ENCODE data around the gene FLT1.

FLT1 gene

GRCh38 chr13:28470296-28470695 is 24.6 kb downstream of the FLT1 start:
- POLR2A ChIA-PET = no interaction called here
- CTCF ChIA-PET = no interaction called here
- TF ChIP-seq SUZ12 (IDR thresholded peaks at IDR 0.05) = no peak
- no peak for TF ChIP-seq TARDBP (IDR thresholded peaks at IDR 0.05)
- TF ChIP-seq L3MBTL2 (conservative IDR thresholded peaks at IDR 0.05) = no peak
- no peak for TF ChIP-seq PKNOX1 (IDR thresholded peaks at IDR 0.05)
- TF ChIP-seq FOXM1 (IDR thresholded peaks at IDR 0.05; ENCODE audit: borderline replicate concordance) = no peak
- TF ChIP-seq NFRKB (IDR thresholded peaks at IDR 0.05) = no peak
- TF ChIP-seq ARNT (IDR thresholded peaks at IDR 0.05) = no peak
- no peak for TF ChIP-seq FOXA1 (IDR thresholded peaks at IDR 0.05)
- no peak for TF ChIP-seq FOXK2 (IDR thresholded peaks at IDR 0.05)
- no peak for TF ChIP-seq LEF1 (IDR thresholded peaks at IDR 0.05; ENCODE audit: borderline replicate concordance)
- no peak for DNase-seq (ENCODE audit: extremely low spot score)

- POLR2A ChIA-PET = no interaction called here
- TF ChIP-seq HDGF (IDR thresholded peaks at IDR 0.05; ENCODE audit: borderline replicate concordance) (no peak), FOXK2 (IDR thresholded peaks at IDR 0.05) (no peak), L3MBTL2 (conservative IDR thresholded peaks at IDR 0.05) (no peak), CTBP1 (IDR thresholded peaks at IDR 0.05; ENCODE audit: borderline replicate concordance) (no peak), ARNT (IDR thresholded peaks at IDR 0.05) (no peak), ZNF384 (IDR thresholded peaks at IDR 0.05) (no peak), SP1 (IDR thresholded peaks at IDR 0.05) (no peak), SUZ12 (IDR thresholded peaks at IDR 0.05) (no peak), PKNOX1 (IDR thresholded peaks at IDR 0.05) (no peak), BHLHE40 (IDR thresholded peaks at IDR 0.05; ENCODE audit: borderline replicate concordance) (no peak), FOXA1 (IDR thresholded peaks at IDR 0.05) (no peak), LEF1 (IDR thresholded peaks at IDR 0.05; ENCODE audit: borderline replicate concordance) (no peak), TARDBP (IDR thresholded peaks at IDR 0.05) (no peak), FOXM1 (IDR thresholded peaks at IDR 0.05; ENCODE audit: borderline replicate concordance) (no peak), ELF4 (IDR thresholded peaks at IDR 0.05) (no peak), NFRKB (IDR thresholded peaks at IDR 0.05) (no peak)
- CTCF ChIA-PET = no interaction called here
- DNase-seq (ENCODE audit: extremely low spot score) = no peak
These were observed 25.6 kb downstream of the FLT1 start for GRCh38 chr13:28469316-28469715.

- ChIA-PET CTCF (no interaction called here), POLR2A (no interaction called here)
- no peak for DNase-seq (ENCODE audit: extremely low spot score)
- TF ChIP-seq LEF1 (IDR thresholded peaks at IDR 0.05; ENCODE audit: borderline replicate concordance) (no peak), PKNOX1 (IDR thresholded peaks at IDR 0.05) (no peak), NFRKB (IDR thresholded peaks at IDR 0.05) (no peak), ELF4 (IDR thresholded peaks at IDR 0.05) (no peak), ARNT (IDR thresholded peaks at IDR 0.05) (no peak), ZNF384 (IDR thresholded peaks at IDR 0.05) (no peak), CTBP1 (IDR thresholded peaks at IDR 0.05; ENCODE audit: borderline replicate concordance) (no peak), FOXK2 (IDR thresholded peaks at IDR 0.05) (no peak)
These were observed 26.7 kb downstream of the FLT1 start for GRCh38 chr13:28468023-28468915.

GRCh38 chr13:28467034-28467433 is 27.9 kb downstream of the FLT1 start:
- TF ChIP-seq BHLHE40 (IDR thresholded peaks at IDR 0.05; ENCODE audit: borderline replicate concordance) (no peak), L3MBTL2 (conservative IDR thresholded peaks at IDR 0.05) (no peak), ZNF384 (IDR thresholded peaks at IDR 0.05) (no peak), CTBP1 (IDR thresholded peaks at IDR 0.05; ENCODE audit: borderline replicate concordance) (no peak), FOXA1 (IDR thresholded peaks at IDR 0.05) (no peak), FOXK2 (IDR thresholded peaks at IDR 0.05) (no peak), FOXM1 (IDR thresholded peaks at IDR 0.05; ENCODE audit: borderline replicate concordance) (no peak), LEF1 (IDR thresholded peaks at IDR 0.05; ENCODE audit: borderline replicate concordance) (no peak), ARNT (IDR thresholded peaks at IDR 0.05) (no peak), SP1 (IDR thresholded peaks at IDR 0.05) (no peak), PKNOX1 (IDR thresholded peaks at IDR 0.05) (no peak), NFRKB (IDR thresholded peaks at IDR 0.05) (no peak), TARDBP (IDR thresholded peaks at IDR 0.05) (no peak), SUZ12 (IDR thresholded peaks at IDR 0.05) (no peak), HDGF (IDR thresholded peaks at IDR 0.05; ENCODE audit: borderline replicate concordance) (no peak), ELF4 (IDR thresholded peaks at IDR 0.05) (no peak)
- ChIA-PET CTCF (interaction anchor here (0.6 kb wide), 1 partner anchor 13 kb away, joined by 3 read pairs; no protein-coding TSS in a partner anchor), POLR2A (no interaction called here)
- DNase-seq (ENCODE audit: extremely low spot score) = peak; percentile 31

- POLR2A ChIA-PET = no interaction called here
- TF ChIP-seq L3MBTL2 (conservative IDR thresholded peaks at IDR 0.05) (no peak), FOXA1 (IDR thresholded peaks at IDR 0.05) (no peak), BHLHE40 (IDR thresholded peaks at IDR 0.05; ENCODE audit: borderline replicate concordance) (no peak), ZNF384 (IDR thresholded peaks at IDR 0.05) (no peak), FOXM1 (IDR thresholded peaks at IDR 0.05; ENCODE audit: borderline replicate concordance) (no peak), HDGF (IDR thresholded peaks at IDR 0.05; ENCODE audit: borderline replicate concordance) (no peak), TARDBP (IDR thresholded peaks at IDR 0.05) (no peak), PKNOX1 (IDR thresholded peaks at IDR 0.05) (no peak), SUZ12 (IDR thresholded peaks at IDR 0.05) (no peak), ARNT (IDR thresholded peaks at IDR 0.05) (no peak), NFRKB (IDR thresholded peaks at IDR 0.05) (no peak), CTBP1 (IDR thresholded peaks at IDR 0.05; ENCODE audit: borderline replicate concordance) (no peak), ELF4 (IDR thresholded peaks at IDR 0.05) (no peak), SP1 (IDR thresholded peaks at IDR 0.05) (no peak)
- CTCF ChIA-PET = no interaction called here
- DNase-seq (ENCODE audit: extremely low spot score) = no peak
These were observed 28.8 kb downstream of the FLT1 start for GRCh38 chr13:28466151-28466550.
